Astrocyte (in vitro differentiated cells and primary cell): ENCODE results near the gene STARD13. TPM values are rescaled to one million over a fixed set of nuclear protein-coding genes. Genes with fewer than 3 reads are reported as not detected.

Source experiments
- DNase-seq: peaks from one replicate; pipeline ENCODE4 v3.0.0-alpha.2; 2010; ENCODE audit warnings: low read depth
- FAIRE-seq: peaks from 2 replicates; lab custom pipeline; 2011; peaks lifted over from hg19 to GRCh38; lab: Jason Lieb, UNC
- H2AFZ ChIP-seq: 2 replicates; pipeline ENCODE4 v1.6.0; 2012; ENCODE audit warnings: low read depth, low read length, inconsistent platforms
- H3K27ac ChIP-seq: 2 replicates; pipeline ENCODE4 v1.5.1; 2011; ENCODE audit warnings: low read depth, low read length, inconsistent platforms
- H3K27me3 ChIP-seq: 2 replicates; pipeline ENCODE4 v1.6.0; 2011; ENCODE audit warnings: low read length, inconsistent platforms; ENCODE audit not compliant: insufficient read depth
- H3K36me3 ChIP-seq: 2 replicates; pipeline ENCODE4 v1.5.1; 2011; ENCODE audit warnings: low read length, inconsistent platforms; ENCODE audit not compliant: insufficient read depth
- H3K4me1 ChIP-seq: 2 replicates; pipeline ENCODE4 v1.5.1; 2011; ENCODE audit warnings: low read length, inconsistent platforms; ENCODE audit not compliant: insufficient read depth
- H3K4me2 ChIP-seq: 2 replicates; pipeline ENCODE4 v1.6.0; 2012; ENCODE audit warnings: low read length, inconsistent platforms
- H3K4me3 ChIP-seq: 2 replicates; pipeline ENCODE4 v1.5.1; 2011; ENCODE audit warnings: low read depth, mild to moderate bottlenecking, low read length, inconsistent platforms; ENCODE audit not compliant: insufficient read depth
- H3K79me2 ChIP-seq: 2 replicates; pipeline ENCODE4 v1.6.0; 2012; ENCODE audit warnings: mild to moderate bottlenecking, low read length, inconsistent platforms; ENCODE audit not compliant: insufficient read depth
- H3K9ac ChIP-seq: 2 replicates; pipeline ENCODE4 v1.6.0; 2012; ENCODE audit warnings: mild to moderate bottlenecking, low read length, inconsistent platforms
- H3K9me3 ChIP-seq: 2 replicates; pipeline ENCODE4 v1.5.1; 2012; ENCODE audit warnings: low read depth, mild to moderate bottlenecking, low read length, inconsistent platforms; ENCODE audit not compliant: insufficient read depth
- H4K20me1 ChIP-seq: 2 replicates; pipeline ENCODE4 v1.6.0; 2012; ENCODE audit warnings: low read length, inconsistent platforms; ENCODE audit not compliant: insufficient read depth
- H3K27ac Mint-ChIP-seq: one replicate; pipeline ENCODE4 v1.8.0; 2021; ENCODE audit warnings: mild to moderate bottlenecking, mixed read lengths; ENCODE audit not compliant: unreplicated experiment
- H3K27me3 Mint-ChIP-seq: one replicate; pipeline ENCODE4 v1.8.0; 2021; ENCODE audit warnings: low read depth, mixed read lengths; ENCODE audit not compliant: unreplicated experiment
- H3K36me3 Mint-ChIP-seq: one replicate; pipeline ENCODE4 v1.8.0; 2021; ENCODE audit warnings: low read depth, mixed read lengths; ENCODE audit not compliant: unreplicated experiment
- H3K4me1 Mint-ChIP-seq: one replicate; pipeline ENCODE4 v1.8.0; 2021; ENCODE audit warnings: low read depth, mixed read lengths; ENCODE audit not compliant: unreplicated experiment
- H3K4me3 Mint-ChIP-seq: one replicate; pipeline ENCODE4 v1.8.0; 2021; ENCODE audit warnings: mild to moderate bottlenecking, moderate library complexity, mixed read lengths; ENCODE audit not compliant: unreplicated experiment
- H3K9me3 Mint-ChIP-seq: one replicate; pipeline ENCODE4 v1.8.0; 2021; ENCODE audit warnings: mild to moderate bottlenecking, mixed read lengths; ENCODE audit not compliant: unreplicated experiment
- EZH2 ChIP-seq: IDR thresholded peaks from 2 replicates; pipeline ENCODE4 v1.6.1; 2012; ENCODE audit warnings: mild to moderate bottlenecking, low read length, inconsistent platforms; ENCODE audit not compliant: insufficient read depth
- total RNA-seq: library from RNA; stranded (reverse); gene quantifications from 2 replicates; pipeline ENCODE4 v1.2.1, GENCODE V29; 2021
- TF ChIP-seq, protein P1 (sequence below): IDR thresholded peaks from 2 replicates; pipeline ENCODE4 v1.5.1; 2011; ENCODE audit warnings: low read depth, mild to moderate bottlenecking, inconsistent platforms, low read length, moderate library complexity; ENCODE audit not compliant: insufficient read depth

The STARD13 gene
- total RNA-seq, 1 donor from 2014 or later = 30.1 TPM

DNA sequence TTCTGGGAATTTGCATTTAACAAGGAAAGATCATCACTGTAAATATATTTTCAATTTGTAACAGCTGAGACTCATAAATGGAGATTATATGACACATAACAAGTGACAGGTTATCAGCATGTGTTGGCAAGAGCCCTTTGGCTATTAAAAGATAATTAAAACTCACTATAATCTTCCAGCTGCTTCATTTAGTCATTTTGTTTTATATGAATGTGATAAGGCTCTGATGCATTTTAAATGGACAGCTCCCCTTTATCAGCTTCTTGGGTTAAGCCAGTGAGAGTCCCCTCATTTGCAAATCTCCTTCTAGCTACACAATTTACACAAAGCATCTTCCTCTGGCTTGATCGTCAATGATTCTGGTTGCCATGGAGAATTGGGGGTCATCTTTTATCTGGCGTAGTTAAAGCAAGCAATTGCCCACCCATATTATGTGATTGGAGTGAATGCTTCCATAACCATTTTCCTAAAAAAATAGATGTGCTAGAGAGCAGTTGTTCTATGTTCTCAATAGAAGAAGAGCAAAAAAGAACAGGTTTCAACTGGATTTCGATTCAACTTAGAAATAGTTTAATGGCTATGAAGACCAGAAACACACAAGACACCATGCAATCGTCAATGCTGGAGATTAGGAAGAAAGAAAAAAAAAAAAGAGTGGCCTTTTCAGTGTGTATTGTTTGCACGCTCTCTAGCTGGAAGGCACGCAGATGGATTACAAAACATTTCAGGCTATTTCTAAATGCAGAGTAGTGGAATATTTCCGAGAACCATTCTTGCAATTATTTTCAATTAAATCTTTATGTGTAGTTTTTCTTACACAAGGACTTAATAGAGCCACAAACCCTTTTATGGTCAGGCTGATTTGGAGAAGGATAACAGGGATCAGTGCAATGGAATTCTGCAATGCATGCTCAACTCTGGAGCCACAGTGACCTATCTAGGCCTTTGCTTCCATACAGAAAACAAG lies 27.4 kb downstream of the STARD13 start:
- FAIRE-seq (peak; percentile 20), DNase-seq (no peak)
- peaks cover 100% of the 10 kb centered on the region for H3K79me2 ChIP-seq
- Mint-ChIP-seq H3K9me3 (no peaks in the 10 kb centered on the region), H3K27me3 (no peaks in the 10 kb centered on the region), H3K4me3 (no peak overlapping the region), H3K36me3 (peaks cover 18% of the 10 kb centered on the region), H3K27ac (no peak overlapping the region), H3K4me1 (peaks cover 62% of the 10 kb centered on the region)
- peaks cover 2% of the 10 kb centered on the region for H3K36me3 ChIP-seq
- H2AFZ ChIP-seq = no peak overlapping the region
- H3K9ac ChIP-seq = no peak overlapping the region
- H3K9me3 ChIP-seq = no peaks in the 10 kb centered on the region
- no peaks in the 10 kb centered on the region for H3K27me3 ChIP-seq
- H3K4me2 ChIP-seq = no peak overlapping the region
- TF ChIP-seq EZH2 = no peak
- TF ChIP-seq, protein P1, sequence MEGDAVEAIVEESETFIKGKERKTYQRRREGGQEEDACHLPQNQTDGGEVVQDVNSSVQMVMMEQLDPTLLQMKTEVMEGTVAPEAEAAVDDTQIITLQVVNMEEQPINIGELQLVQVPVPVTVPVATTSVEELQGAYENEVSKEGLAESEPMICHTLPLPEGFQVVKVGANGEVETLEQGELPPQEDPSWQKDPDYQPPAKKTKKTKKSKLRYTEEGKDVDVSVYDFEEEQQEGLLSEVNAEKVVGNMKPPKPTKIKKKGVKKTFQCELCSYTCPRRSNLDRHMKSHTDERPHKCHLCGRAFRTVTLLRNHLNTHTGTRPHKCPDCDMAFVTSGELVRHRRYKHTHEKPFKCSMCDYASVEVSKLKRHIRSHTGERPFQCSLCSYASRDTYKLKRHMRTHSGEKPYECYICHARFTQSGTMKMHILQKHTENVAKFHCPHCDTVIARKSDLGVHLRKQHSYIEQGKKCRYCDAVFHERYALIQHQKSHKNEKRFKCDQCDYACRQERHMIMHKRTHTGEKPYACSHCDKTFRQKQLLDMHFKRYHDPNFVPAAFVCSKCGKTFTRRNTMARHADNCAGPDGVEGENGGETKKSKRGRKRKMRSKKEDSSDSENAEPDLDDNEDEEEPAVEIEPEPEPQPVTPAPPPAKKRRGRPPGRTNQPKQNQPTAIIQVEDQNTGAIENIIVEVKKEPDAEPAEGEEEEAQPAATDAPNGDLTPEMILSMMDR = no peak
- H3K27ac ChIP-seq = no peak overlapping the region
- peaks cover 22% of the 10 kb centered on the region for H4K20me1 ChIP-seq
- peaks cover 28% of the 10 kb centered on the region for H3K4me1 ChIP-seq
- no peak overlapping the region for H3K4me3 ChIP-seq

DNA sequence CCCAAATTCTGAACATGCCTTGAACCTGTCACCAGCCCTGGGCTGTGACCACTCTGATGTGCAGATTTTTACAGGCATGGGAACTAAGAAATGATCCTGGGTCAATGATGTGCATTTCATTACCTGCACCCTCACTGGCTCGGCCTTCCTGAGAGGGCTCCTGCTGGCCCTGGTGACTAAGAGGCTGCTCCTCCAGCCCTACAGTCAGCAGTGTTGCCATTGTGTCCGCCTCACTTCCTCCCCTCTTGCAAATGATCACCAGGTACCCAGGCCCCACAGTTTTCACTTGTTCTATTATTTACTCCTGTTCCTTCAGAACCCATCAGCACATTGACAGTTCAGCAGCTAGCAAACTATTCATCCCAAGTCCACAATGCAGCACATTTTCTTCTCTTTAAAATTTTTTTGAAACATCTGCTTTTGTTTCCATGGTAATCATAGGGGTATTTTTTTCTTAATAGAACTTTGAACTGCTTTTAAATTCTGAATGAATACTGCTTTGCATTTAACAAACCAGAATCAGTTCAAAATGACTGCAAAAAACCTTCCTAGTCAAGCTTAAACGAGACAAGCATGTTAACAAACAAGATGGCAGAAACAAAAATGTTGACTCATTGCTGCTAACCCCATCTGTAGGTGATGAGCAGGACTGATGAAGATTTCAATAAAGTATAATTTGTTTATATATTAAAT lies 29.3 kb downstream of the STARD13 start:
- Histone ChIP-seq H3K27ac (no peak overlapping the region), H3K79me2 (peaks cover 95% of the 10 kb centered on the region), H3K27me3 (no peaks in the 10 kb centered on the region), H2AFZ (no peak overlapping the region), H4K20me1 (peaks cover 4% of the 10 kb centered on the region), H3K4me3 (no peak overlapping the region), H3K9ac (no peak overlapping the region), H3K9me3 (no peaks in the 10 kb centered on the region), H3K4me1 (peaks cover 26% of the 10 kb centered on the region), H3K4me2 (no peak overlapping the region), H3K36me3 (peaks cover 6% of the 10 kb centered on the region)
- no peak for DNase-seq
- no peak for FAIRE-seq
- no peaks in the 10 kb centered on the region for H3K27me3 Mint-ChIP-seq
- H3K4me1 Mint-ChIP-seq = peaks cover 61% of the 10 kb centered on the region
- no peaks in the 10 kb centered on the region for H3K9me3 Mint-ChIP-seq
- TF ChIP-seq, protein P1 = no peak
- TF ChIP-seq EZH2 = no peak
- H3K36me3 Mint-ChIP-seq = peaks cover 24% of the 10 kb centered on the region
- H3K27ac Mint-ChIP-seq = peak overlapping the region; percentile 83
- H3K4me3 Mint-ChIP-seq = no peak overlapping the region
